ENCODE measurements around the gene PARD6G.

- TF ChIP-seq HNF4A (CRISPR knock-in tag; IDR thresholded peaks at IDR 0.05) (no peak), SPEN (CRISPR knock-in tag; IDR thresholded peaks at IDR 0.05; ENCODE audit: low read depth) (no peak), HCFC1 (IDR thresholded peaks at IDR 0.05; ENCODE audit: low read depth, low read length) (no peak), ATF7 (IDR thresholded peaks at IDR 0.05) (no peak), ATF7 (CRISPR knock-in tag; IDR thresholded peaks at IDR 0.05) (no peak), PAXIP1 (CRISPR knock-in tag; conservative IDR thresholded peaks at IDR 0.05) (no peak), NCOA1 (CRISPR knock-in tag; IDR thresholded peaks at IDR 0.05) (no peak)
- TF ChIP-seq, protein P1, sequence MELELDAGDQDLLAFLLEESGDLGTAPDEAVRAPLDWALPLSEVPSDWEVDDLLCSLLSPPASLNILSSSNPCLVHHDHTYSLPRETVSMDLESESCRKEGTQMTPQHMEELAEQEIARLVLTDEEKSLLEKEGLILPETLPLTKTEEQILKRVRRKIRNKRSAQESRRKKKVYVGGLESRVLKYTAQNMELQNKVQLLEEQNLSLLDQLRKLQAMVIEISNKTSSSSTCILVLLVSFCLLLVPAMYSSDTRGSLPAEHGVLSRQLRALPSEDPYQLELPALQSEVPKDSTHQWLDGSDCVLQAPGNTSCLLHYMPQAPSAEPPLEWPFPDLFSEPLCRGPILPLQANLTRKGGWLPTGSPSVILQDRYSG (CRISPR knock-in tag; IDR thresholded peaks at IDR 0.05), result no peak
Measured at GRCh38 chr18:80191264-80191663, 56.0 kb downstream of the PARD6G start.

All from HepG2 (cell line).